Neural progenitor cell (in vitro differentiated cells): ENCODE results near the gene CD320. TPM values are rescaled to one million over a fixed set of nuclear protein-coding genes. Genes with fewer than 3 reads are reported as not detected.
"Not testable (repeated sequence)": the region's sequence is repeated elsewhere in the genome, so short reads cannot be mapped to it uniquely, and the experiment has no call there.

Experiments used
- DNase-seq: peaks from one replicate; pipeline ENCODE4 v3.0.0-alpha.2; 2016; ENCODE audit warnings: low spot score
- H2AFZ ChIP-seq: fragments of 200-600 bp; sonication (generic); replicated peaks from 2 replicates; pipeline ENCODE4 v1.6.1; 2016; ENCODE audit warnings: antibody characterized with exemption
- H3F3A ChIP-seq: fragments of 200-600 bp; sonication (generic); 2 replicates; pipeline ENCODE4 v1.6.1; 2016; ENCODE audit warnings: antibody characterized with exemption, low read depth
- H3K27ac ChIP-seq: fragments of 200-600 bp; sonication (generic); 2 replicates; pipeline ENCODE4 v1.5.1; 2016; ENCODE audit warnings: mild to moderate bottlenecking
- H3K27me3 ChIP-seq: fragments of 200-600 bp; sonication (generic); 2 replicates; pipeline ENCODE4 v1.6.1; 2016; ENCODE audit warnings: mild to moderate bottlenecking, moderate library complexity
- H3K36me3 ChIP-seq: fragments of 200-600 bp; sonication (generic); 2 replicates; pipeline ENCODE4 v1.5.1; 2016
- H3K4me1 ChIP-seq: fragments of 200-600 bp; sonication (generic); 2 replicates; pipeline ENCODE4 v1.6.1; 2016; ENCODE audit warnings: mixed run types
- H3K4me2 ChIP-seq: fragments of 200-600 bp; sonication (generic); 2 replicates; pipeline ENCODE4 v1.6.1; 2016
- H3K4me3 ChIP-seq: fragments of 200-600 bp; sonication (generic); 2 replicates; pipeline ENCODE4 v1.5.1; 2016
- H3K79me2 ChIP-seq: fragments of 200-600 bp; sonication (generic); 2 replicates; pipeline ENCODE4 v1.6.1; 2016; ENCODE audit warnings: low read depth
- H3K9ac ChIP-seq: fragments of 200-600 bp; sonication (generic); 2 replicates; pipeline ENCODE4 v1.6.1; 2016
- H3K9me3 ChIP-seq: fragments of 200-600 bp; sonication (generic); 2 replicates; pipeline ENCODE4 v1.5.1; 2016; ENCODE audit warnings: low read depth
- H4K20me1 ChIP-seq: fragments of 200-600 bp; sonication (generic); 2 replicates; pipeline ENCODE4 v1.6.1; 2016; ENCODE audit warnings: low read depth
- H3K27ac Mint-ChIP-seq: 3 replicates; pipeline ENCODE4 v1.8.0; 2021; ENCODE audit warnings: mixed read lengths
- H3K27me3 Mint-ChIP-seq: 2 replicates; pipeline ENCODE4 v1.8.0; 2022; ENCODE audit warnings: low read depth, mild to moderate bottlenecking, inconsistent platforms, moderate library complexity, mixed read lengths; ENCODE audit not compliant: insufficient read depth
- H3K36me3 Mint-ChIP-seq: 3 replicates; pipeline ENCODE4 v1.8.0; 2021; ENCODE audit warnings: mixed read lengths
- H3K4me1 Mint-ChIP-seq: 3 replicates; pipeline ENCODE4 v1.8.0; 2021; ENCODE audit warnings: mixed read lengths
- H3K4me3 Mint-ChIP-seq: 3 replicates; pipeline ENCODE4 v1.8.0; 2021; ENCODE audit warnings: mild to moderate bottlenecking, moderate library complexity, mixed read lengths
- H3K9me3 Mint-ChIP-seq: 3 replicates; pipeline ENCODE4 v1.8.0; 2020; ENCODE audit warnings: mixed read lengths
- EZH2 ChIP-seq: fragments of 200-600 bp; sonication (generic); IDR thresholded peaks from 2 replicates; pipeline ENCODE4 v1.6.1; 2017; ENCODE audit warnings: antibody characterized with exemption, mild to moderate bottlenecking, moderate library complexity
- EZH2phosphoT487 ChIP-seq: fragments of 200-600 bp; sonication (generic); IDR thresholded peaks from 2 replicates; pipeline ENCODE4 v1.6.1; 2017; ENCODE audit warnings: antibody characterized with exemption
- total RNA-seq: library from RNA; depleted of rRNA; stranded (reverse); fragments of >200 nt; gene quantifications from 2 replicates; pipeline ENCODE4 v1.2.3, GENCODE V29; 2015; ENCODE audit warnings: low replicate concordance
- TF ChIP-seq, protein P1 (sequence below): fragments of 200-600 bp; sonication (generic); IDR thresholded peaks from 2 replicates; pipeline ENCODE4 v1.5.1; 2017; ENCODE audit warnings: antibody characterized with exemption, mild to moderate bottlenecking

The CD320 gene
- total RNA-seq, 1 donor from 2014 or later, result 22.4 TPM

DNA sequence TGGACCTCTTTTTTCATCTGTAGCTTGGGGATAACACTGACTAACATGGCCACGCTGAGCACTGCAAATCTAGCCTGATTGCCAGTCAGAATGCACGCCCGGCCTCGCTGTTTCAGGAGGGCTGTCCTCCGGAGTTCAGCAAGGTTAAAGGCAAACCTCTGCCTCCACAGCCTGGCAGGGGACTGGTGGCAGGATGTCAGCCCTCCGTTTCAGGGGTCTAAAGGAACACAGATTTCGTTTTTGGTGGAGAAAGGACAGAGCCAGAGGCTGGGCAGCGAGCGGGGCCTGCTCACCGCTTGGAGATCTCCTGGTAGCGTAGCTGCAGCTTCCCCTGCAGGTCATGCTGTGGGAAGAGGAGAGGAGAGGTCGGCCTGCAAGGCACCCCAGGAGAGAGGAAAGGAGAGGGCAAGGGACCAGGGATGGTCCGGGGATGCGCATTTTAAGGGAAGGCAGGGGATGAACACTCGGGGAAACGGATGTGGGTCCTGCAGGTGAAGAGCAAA is 12.5 kb upstream of the CD320 start:
- peak overlapping the region; percentile 77 for H3K27ac ChIP-seq
- H3K79me2 ChIP-seq, result peaks cover 50% of the 10 kb centered on the region
- Mint-ChIP-seq H3K4me1 (peaks cover 19% of the 10 kb centered on the region), H3K9me3 (no peaks in the 10 kb centered on the region), H3K4me3 (peak overlapping the region; percentile 96), H3K27ac (peak overlapping the region; percentile 86), H3K27me3 (no peaks in the 10 kb centered on the region), H3K36me3 (peaks cover 4% of the 10 kb centered on the region)
- peak overlapping the region; percentile 99 for H3K4me2 ChIP-seq
- peaks cover 27% of the 10 kb centered on the region for H4K20me1 ChIP-seq
- H3K27me3 ChIP-seq, result no peaks in the 10 kb centered on the region
- no peak overlapping the region for H2AFZ ChIP-seq
- H3F3A ChIP-seq, result peaks cover 26% of the 10 kb centered on the region
- H3K9ac ChIP-seq, result peak overlapping the region; percentile 99
- no peaks in the 10 kb centered on the region for H3K36me3 ChIP-seq
- DNase-seq, result peak; percentile 24
- H3K9me3 ChIP-seq, result no peaks in the 10 kb centered on the region
- peaks cover 15% of the 10 kb centered on the region for H3K4me1 ChIP-seq
- H3K4me3 ChIP-seq, result peak overlapping the region; percentile 96
- TF ChIP-seq, protein P1, sequence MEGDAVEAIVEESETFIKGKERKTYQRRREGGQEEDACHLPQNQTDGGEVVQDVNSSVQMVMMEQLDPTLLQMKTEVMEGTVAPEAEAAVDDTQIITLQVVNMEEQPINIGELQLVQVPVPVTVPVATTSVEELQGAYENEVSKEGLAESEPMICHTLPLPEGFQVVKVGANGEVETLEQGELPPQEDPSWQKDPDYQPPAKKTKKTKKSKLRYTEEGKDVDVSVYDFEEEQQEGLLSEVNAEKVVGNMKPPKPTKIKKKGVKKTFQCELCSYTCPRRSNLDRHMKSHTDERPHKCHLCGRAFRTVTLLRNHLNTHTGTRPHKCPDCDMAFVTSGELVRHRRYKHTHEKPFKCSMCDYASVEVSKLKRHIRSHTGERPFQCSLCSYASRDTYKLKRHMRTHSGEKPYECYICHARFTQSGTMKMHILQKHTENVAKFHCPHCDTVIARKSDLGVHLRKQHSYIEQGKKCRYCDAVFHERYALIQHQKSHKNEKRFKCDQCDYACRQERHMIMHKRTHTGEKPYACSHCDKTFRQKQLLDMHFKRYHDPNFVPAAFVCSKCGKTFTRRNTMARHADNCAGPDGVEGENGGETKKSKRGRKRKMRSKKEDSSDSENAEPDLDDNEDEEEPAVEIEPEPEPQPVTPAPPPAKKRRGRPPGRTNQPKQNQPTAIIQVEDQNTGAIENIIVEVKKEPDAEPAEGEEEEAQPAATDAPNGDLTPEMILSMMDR, result no peak
- no peak for TF ChIP-seq EZH2
- TF ChIP-seq EZH2phosphoT487, result no peak

GRCh38 chr19:8319807-8320520 is 11.8 kb upstream of the CD320 start:
- Mint-ChIP-seq H3K36me3 (peaks cover 4% of the 10 kb centered on the region), H3K27ac (no peak overlapping the region), H3K4me1 (peaks cover 19% of the 10 kb centered on the region), H3K9me3 (no peaks in the 10 kb centered on the region), H3K27me3 (no peaks in the 10 kb centered on the region), H3K4me3 (peak overlapping the region; percentile 96)
- Histone ChIP-seq H3K4me3 (peak overlapping the region; percentile 96), H3K4me1 (peaks cover 15% of the 10 kb centered on the region), H3K27ac (peak overlapping the region; percentile 77), H3K9me3 (no peaks in the 10 kb centered on the region), H3F3A (peaks cover 26% of the 10 kb centered on the region), H3K79me2 (peaks cover 50% of the 10 kb centered on the region), H4K20me1 (peaks cover 27% of the 10 kb centered on the region), H3K4me2 (peak overlapping the region; percentile 99), H2AFZ (no peak overlapping the region), H3K9ac (peak overlapping the region; percentile 99), H3K36me3 (no peaks in the 10 kb centered on the region), H3K27me3 (no peaks in the 10 kb centered on the region)
- peak; percentile 60 for DNase-seq
- TF ChIP-seq EZH2phosphoT487, result no peak
- TF ChIP-seq, protein P1, result no peak
- TF ChIP-seq EZH2, result no peak

DNA sequence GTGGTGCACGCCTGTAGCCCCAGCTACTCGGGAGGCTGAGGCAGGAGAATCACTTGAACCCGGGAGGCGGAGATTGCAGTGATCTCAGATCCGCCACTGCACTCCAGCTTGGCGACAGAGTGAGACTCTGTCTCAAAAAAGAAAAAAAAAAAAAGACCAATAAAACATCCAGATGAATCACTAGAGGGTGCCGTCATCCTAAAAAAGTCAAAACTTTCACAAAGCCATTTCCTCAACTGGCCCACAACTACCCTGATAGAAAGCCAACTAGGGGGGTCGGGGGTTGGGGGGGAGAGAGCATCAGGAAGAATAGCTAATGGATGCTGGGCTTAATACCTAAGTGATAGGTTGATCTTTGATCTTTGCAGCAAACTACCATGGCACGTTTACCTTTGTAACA is 10.7 kb upstream of the CD320 start:
- Histone ChIP-seq H3K4me1 (peaks cover 15% of the 10 kb centered on the region), H3F3A (peaks cover 20% of the 10 kb centered on the region), H4K20me1 (peaks cover 27% of the 10 kb centered on the region), H3K79me2 (peaks cover 50% of the 10 kb centered on the region)
- peaks cover 19% of the 10 kb centered on the region for H3K4me1 Mint-ChIP-seq
- not testable (repeated sequence) for DNase-seq, H3K36me3 Mint-ChIP-seq, H3K27me3 Mint-ChIP-seq, H2AFZ ChIP-seq, H3K9me3 ChIP-seq, H3K27me3 ChIP-seq, H3K27ac Mint-ChIP-seq, H3K9me3 Mint-ChIP-seq, H3K4me2 ChIP-seq, H3K4me3 ChIP-seq, H3K27ac ChIP-seq, H3K9ac ChIP-seq, H3K36me3 ChIP-seq
- peak overlapping the region; percentile 46 for H3K4me3 Mint-ChIP-seq
